Mammary epithelial cell (primary cell): ENCODE results near the gene IL37.

ENCODE experiments used
- CTCF ChIP-seq, 2 donors: IDR thresholded peaks in 1 of 2; conservative IDR thresholded peaks in 1 of 2; 2 replicates each; pipeline ENCODE4 v1.5.1; 2011 to 2012; ENCODE audit warnings: inconsistent platforms in 2 of 2, low read length in 2 of 2, mild to moderate bottlenecking in 2 of 2, control low read depth in 1 of 2, low read depth in 1 of 2; ENCODE audit not compliant: insufficient read depth in 1 of 2; ENCODE audit errors: extremely low read depth in 1 of 2
- EZH2 ChIP-seq: IDR thresholded peaks from 2 replicates; pipeline ENCODE4 v1.6.1; 2012; ENCODE audit warnings: low read length, inconsistent platforms, borderline replicate concordance

- TF ChIP-seq CTCF (conservative IDR thresholded peaks at IDR 0.05 in 1 of 2, IDR thresholded peaks at IDR 0.05 in 1 of 2; ENCODE audit: extremely low read depth in 1 of 2, insufficient read depth in 1 of 2, low read depth in 1 of 2, low read length in 2 of 2) (no peak), EZH2 (no peak)
These were observed 6.1 kb upstream of the IL37 start for GRCh38 chr2:112904883-112905282.
